ENCODE results near the gene PRKD1.

The PRKD1 gene

GRCh38 chr14:29829851-29830250 lies 97.8 kb downstream of the PRKD1 start:
- DNase-seq: no peak

GRCh38 chr14:29823816-29824215 lies 103.8 kb downstream of the PRKD1 start:
- no peak for DNase-seq

- no peak for DNase-seq
These were observed 105.3 kb downstream of the PRKD1 start for GRCh38 chr14:29822430-29822709.

GRCh38 chr14:29821661-29822429 lies 105.8 kb downstream of the PRKD1 start:
- DNase-seq: no peak

GRCh38 chr14:29821242-29821641 lies 106.4 kb downstream of the PRKD1 start:
- DNase-seq: no peak

GRCh38 chr14:29820785-29821184 lies 106.9 kb downstream of the PRKD1 start:
- DNase-seq: no peak

GRCh38 chr14:29817767-29818405 lies 109.8 kb downstream of the PRKD1 start:
- no peak for DNase-seq

GRCh38 chr14:29815016-29815674 lies 112.5 kb downstream of the PRKD1 start:
- DNase-seq: no peak

- no peak for DNase-seq
These were observed 113.3 kb downstream of the PRKD1 start for GRCh38 chr14:29814156-29815015.

- no peak for DNase-seq
These were observed 117.0 kb downstream of the PRKD1 start for GRCh38 chr14:29810682-29811081.

- DNase-seq: no peak
These were observed 117.6 kb downstream of the PRKD1 start for GRCh38 chr14:29810064-29810463.

- DNase-seq: no peak
These were observed 121.5 kb downstream of the PRKD1 start for GRCh38 chr14:29806124-29806517.

- no peak for DNase-seq
These were observed 122.1 kb downstream of the PRKD1 start for GRCh38 chr14:29805415-29806123.

- DNase-seq: no peak
These were observed 123.0 kb downstream of the PRKD1 start for GRCh38 chr14:29804481-29805266.

GRCh38 chr14:29803045-29803444 lies 124.6 kb downstream of the PRKD1 start:
- no peak for DNase-seq

- DNase-seq: no peak
These were observed 125.4 kb downstream of the PRKD1 start for GRCh38 chr14:29802211-29802610.

GRCh38 chr14:29800961-29801360 lies 126.7 kb downstream of the PRKD1 start:
- no peak for DNase-seq

GRCh38 chr14:29799464-29800095 lies 128.1 kb downstream of the PRKD1 start:
- no peak for DNase-seq

GRCh38 chr14:29798811-29799210 lies 128.8 kb downstream of the PRKD1 start:
- no peak for DNase-seq

- DNase-seq: no peak
These were observed 129.5 kb downstream of the PRKD1 start for GRCh38 chr14:29798108-29798663.

GRCh38 chr14:29796853-29797252 lies 130.8 kb downstream of the PRKD1 start:
- no peak for DNase-seq

Measured in activated CD4-positive, alpha-beta T cell treated with anti-CD3 and anti-CD28 coated beads for 4 hours (primary cell).